ENCODE data around the gene REC8. TPM values are rescaled to one million over a fixed set of nuclear protein-coding genes. Genes with fewer than 3 reads are reported as not detected.

The REC8 gene
- total RNA-seq, 1 donor from 2014 or later: 9.6 TPM

DNA sequence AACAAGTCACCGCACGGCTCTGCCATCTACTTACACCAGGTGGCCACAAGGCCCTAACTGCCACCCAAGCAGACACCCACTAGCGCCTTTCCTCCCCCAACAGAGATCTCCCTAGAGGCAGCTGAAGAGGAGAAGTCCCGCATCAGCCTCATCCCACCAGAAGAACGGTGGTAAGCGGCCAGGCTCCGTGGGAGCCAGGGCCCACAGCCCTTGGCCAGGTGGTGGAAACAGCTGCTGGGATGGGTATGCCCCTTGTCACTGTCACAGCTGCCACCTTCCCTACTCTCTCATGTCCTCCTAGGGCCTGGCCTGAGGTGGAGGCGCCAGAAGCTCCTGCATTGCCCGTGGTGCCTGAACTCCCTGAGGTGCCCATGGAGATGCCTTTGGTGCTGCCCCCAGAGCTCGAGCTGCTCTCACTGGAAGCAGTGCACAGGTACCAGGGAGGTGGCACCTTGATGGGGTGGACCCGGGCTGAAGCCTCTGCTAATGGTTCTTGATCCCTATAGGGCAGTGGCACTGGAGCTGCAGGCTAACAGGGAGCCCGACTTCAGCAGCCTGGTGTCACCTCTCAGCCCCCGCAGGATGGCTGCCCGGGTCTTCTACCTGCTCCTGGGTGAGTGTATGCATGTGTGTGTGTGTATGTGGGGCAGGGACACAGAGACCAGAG lies 7.5 kb downstream of the REC8 start:
- Histone ChIP-seq H3K27ac (peak overlapping the region; percentile 58 to 63), H3K27me3 (no peaks in the 10 kb centered on the region)
- intact Hi-C loops (cut with DNase I): no loop called here

DNA sequence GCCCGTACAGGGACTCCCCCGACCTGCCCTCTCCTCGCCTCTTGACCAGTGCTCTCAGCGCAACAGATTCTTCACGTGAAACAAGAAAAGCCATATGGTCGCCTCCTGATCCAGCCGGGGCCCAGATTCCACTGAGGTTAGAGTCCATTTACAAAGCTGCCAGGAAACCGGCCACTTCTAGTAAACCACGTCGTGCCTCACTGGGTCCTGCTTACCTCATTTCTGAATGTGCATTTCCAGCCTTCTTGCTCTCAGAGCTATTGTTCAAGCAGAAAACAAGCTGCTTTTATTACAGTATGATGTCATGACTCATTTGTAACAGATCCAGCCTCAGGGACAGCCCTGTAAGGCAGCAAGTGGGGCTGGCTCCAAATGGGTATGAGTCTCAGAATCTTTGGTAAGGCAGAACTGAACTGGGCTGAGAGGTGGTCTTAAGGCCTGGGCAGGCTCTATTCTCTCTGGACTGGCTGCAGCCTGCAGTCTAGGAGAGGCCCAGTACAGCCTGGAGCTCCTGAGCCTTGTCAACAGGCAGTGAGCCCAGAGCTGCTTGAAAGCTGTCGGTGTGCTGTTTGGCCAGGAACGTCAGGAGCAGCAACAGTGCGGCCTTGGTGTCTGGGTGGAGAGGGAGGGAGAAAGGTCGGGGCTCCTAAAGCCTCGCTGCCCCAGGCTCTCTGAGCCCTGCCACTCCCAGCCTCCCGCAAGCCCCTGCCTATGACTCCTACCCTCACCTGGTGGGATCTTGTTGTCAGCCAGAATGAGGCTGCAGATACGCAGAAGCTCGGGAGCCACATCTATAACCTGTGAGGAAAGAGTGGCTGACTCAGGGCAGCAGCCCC lies 8.3 kb downstream of the REC8 start:
- Histone ChIP-seq H3K36me3 (peaks cover 41 to 76% of the 10 kb centered on the region in 2 donors), H3K27me3 (no peaks in the 10 kb centered on the region), H3K27ac (peak overlapping the region; percentile 58 to 63), H3K4me1 (no peaks in the 10 kb centered on the region), H3K4me3 (no peak overlapping the region), H3K9me3 (no peaks in the 10 kb centered on the region)
- DNase-seq (ENCODE audit: low spot score in 2 of 2): no peak
- TF ChIP-seq, protein P1, sequence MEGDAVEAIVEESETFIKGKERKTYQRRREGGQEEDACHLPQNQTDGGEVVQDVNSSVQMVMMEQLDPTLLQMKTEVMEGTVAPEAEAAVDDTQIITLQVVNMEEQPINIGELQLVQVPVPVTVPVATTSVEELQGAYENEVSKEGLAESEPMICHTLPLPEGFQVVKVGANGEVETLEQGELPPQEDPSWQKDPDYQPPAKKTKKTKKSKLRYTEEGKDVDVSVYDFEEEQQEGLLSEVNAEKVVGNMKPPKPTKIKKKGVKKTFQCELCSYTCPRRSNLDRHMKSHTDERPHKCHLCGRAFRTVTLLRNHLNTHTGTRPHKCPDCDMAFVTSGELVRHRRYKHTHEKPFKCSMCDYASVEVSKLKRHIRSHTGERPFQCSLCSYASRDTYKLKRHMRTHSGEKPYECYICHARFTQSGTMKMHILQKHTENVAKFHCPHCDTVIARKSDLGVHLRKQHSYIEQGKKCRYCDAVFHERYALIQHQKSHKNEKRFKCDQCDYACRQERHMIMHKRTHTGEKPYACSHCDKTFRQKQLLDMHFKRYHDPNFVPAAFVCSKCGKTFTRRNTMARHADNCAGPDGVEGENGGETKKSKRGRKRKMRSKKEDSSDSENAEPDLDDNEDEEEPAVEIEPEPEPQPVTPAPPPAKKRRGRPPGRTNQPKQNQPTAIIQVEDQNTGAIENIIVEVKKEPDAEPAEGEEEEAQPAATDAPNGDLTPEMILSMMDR (IDR thresholded peaks at IDR 0.05): no peak
- intact Hi-C loops (cut with DNase I): no loop called here

More for the DNA sequence above, 7.5 kb downstream of the REC8 start:
- no peaks in the 10 kb centered on the region for H3K9me3 ChIP-seq
- peaks cover 40 to 68% of the 10 kb centered on the region in 2 donors for H3K36me3 ChIP-seq
- no peaks in the 10 kb centered on the region for H3K4me1 ChIP-seq
- no peak overlapping the region for H3K4me3 ChIP-seq
- TF ChIP-seq, protein P1 (IDR thresholded peaks at IDR 0.05): no peak
- DNase-seq (ENCODE audit: low spot score in 2 of 2): no peak

DNA sequence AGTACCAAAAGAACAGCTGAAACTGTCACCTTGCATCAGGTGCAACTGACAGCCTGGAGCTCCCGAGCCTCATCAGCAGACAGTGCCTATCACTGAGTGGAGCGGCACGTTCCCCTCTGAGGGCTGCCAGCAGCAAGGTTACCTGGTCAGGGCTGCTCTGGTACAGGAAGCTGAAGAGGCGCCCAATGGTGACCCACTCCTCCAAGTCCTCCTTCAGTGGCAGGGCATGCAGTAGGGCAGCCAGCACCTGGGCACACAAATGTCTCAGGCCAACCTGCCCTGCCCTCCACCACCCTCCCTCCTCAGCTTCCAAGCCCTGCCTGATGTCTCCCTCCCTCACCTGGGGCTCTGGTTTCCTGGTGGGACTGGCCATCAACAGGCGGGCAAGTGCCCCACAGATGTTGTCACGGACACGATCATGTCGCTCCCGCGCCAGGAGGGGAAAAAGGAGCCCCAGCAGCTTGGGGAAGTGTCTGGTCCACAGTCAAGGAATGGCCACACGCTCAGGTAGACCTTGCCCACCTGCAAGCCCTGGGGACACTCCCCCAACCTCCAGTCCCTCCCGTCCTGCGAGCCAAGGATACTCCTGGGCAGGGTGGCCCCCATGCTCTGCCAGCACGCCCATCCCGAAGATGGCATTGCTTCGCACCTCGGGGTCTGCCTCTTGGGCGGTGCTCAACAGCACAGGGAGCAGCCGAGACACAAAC lies 9.6 kb downstream of the REC8 start:
- no peak for DNase-seq (ENCODE audit: low spot score in 2 of 2)
- Histone ChIP-seq H3K4me1 (no peaks in the 10 kb centered on the region), H3K27me3 (no peaks in the 10 kb centered on the region), H3K4me3 (no peak overlapping the region), H3K9me3 (no peaks in the 10 kb centered on the region), H3K27ac (no peak overlapping the region), H3K36me3 (peaks cover 46 to 89% of the 10 kb centered on the region in 2 donors)
- TF ChIP-seq, protein P1 (IDR thresholded peaks at IDR 0.05): no peak
- intact Hi-C loops (cut with DNase I): no loop called here

DNA sequence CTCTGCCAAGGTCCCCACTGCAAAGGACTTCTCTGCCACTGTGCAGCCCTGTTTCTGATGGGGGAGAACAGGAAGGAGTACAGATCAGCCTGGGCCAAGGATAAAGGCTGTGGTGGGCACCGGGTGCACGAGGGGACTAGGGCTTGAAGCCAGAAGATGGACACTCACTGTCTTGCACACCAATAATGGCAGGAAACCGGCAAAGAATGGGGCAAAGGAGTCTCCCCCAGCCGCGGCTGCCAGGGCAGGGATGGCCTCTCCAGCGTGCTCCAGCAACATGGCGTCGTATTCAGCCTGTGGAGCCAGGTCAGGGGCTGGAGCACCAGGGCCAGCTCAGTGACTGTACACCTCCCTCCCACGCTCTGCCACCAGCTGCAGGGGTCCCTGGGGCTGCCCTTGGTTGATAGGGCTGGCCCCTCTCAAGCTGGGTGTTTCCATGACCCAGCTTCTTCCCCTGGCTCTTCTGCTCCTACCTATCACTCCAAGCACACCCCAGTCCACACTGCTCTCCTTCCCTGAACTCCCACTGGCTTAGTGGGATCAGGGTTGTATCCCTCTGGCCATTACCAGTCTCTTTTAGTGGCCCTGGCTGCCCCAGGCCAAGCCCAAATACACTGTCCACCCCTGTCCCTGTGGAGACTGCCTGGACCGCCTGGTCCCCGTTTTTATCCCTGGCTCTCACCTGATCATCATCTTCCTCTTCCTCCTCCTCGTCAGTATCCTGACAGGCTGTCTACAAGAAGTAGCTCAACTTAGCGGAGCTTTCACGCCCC lies 10.4 kb downstream of the REC8 start:
- peaks cover 46 to 84% of the 10 kb centered on the region in 2 donors for H3K36me3 ChIP-seq
- no peaks in the 10 kb centered on the region for H3K4me1 ChIP-seq
- no peaks in the 10 kb centered on the region for H3K27me3 ChIP-seq
- DNase-seq (ENCODE audit: low spot score in 2 of 2): no peak
- intact Hi-C loops (cut with DNase I): no loop called here
- H3K9me3 ChIP-seq: no peaks in the 10 kb centered on the region
- TF ChIP-seq, protein P1 (IDR thresholded peaks at IDR 0.05): no peak
- no peak overlapping the region for H3K4me3 ChIP-seq
- no peak overlapping the region for H3K27ac ChIP-seq

DNA sequence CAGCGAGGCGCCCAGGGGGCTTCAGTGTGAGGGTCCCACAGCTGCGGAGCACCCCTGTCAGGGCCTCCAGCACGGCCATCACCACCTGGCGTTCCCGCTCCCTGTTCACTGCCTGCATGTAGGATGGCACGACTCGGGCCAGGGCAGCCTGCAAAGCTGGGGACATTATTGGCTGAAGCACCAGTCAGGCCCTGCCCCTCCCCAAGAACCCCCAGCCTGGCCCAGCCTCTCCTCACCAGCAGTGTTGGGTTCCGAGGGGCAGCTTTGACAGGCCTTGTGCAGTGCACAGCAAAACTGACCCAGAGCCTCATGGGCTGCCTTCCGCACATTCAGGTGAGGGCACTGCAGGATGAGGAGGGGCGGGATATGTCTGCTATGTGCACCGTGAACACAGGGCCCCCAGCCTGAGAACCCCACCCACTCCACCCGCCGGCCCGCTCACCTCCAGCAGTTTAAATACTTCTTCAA lies 11.2 kb downstream of the REC8 start:
- H3K36me3 ChIP-seq: peaks cover 42 to 76% of the 10 kb centered on the region in 2 donors
- no peaks in the 10 kb centered on the region for H3K9me3 ChIP-seq
- peaks cover 0 to 7% of the 10 kb centered on the region in 2 donors for H3K4me1 ChIP-seq
- H3K27ac ChIP-seq: no peak overlapping the region
- TF ChIP-seq, protein P1 (IDR thresholded peaks at IDR 0.05): no peak
- DNase-seq (ENCODE audit: low spot score in 2 of 2): no peak
- no peaks in the 10 kb centered on the region for H3K27me3 ChIP-seq
- no peak overlapping the region for H3K4me3 ChIP-seq
- intact Hi-C loops (cut with DNase I): no loop called here
